AG04450 (cell line): ENCODE data around the gene SHISA6. TPM values are rescaled to one million over a fixed set of nuclear protein-coding genes. Genes with fewer than 3 reads are reported as not detected.

ENCODE experiments used
- CTCF ChIA-PET: fragments of 300-600, 350-600 bp; formaldehyde crosslinking; extraction: SDS; loops from one replicate; lab custom pipeline; 2022; ENCODE audit warnings: antibody characterized with exemption, inconsistent platforms; lab: Charles Lee
- POLR2A ChIA-PET: fragments of 350-600 bp; formaldehyde crosslinking; extraction: SDS; loops from one replicate; lab custom pipeline; 2021; ENCODE audit warnings: antibody characterized with exemption, inconsistent platforms; lab: Yijun Ruan, JAX
- DNase-seq: peaks from one replicate; pipeline ENCODE4 v3.0.0-alpha.2; 2011; ENCODE audit warnings: low read depth, low spot score
- H3K27ac ChIP-seq: one replicate; pipeline ENCODE4 v1.5.1; 2012; ENCODE audit warnings: low read depth, low read length, control low read depth
- H3K27me3 ChIP-seq: one replicate; pipeline ENCODE4 v1.6.0; 2012; ENCODE audit warnings: low read length; ENCODE audit not compliant: control insufficient read depth, insufficient read depth
- H3K4me3 ChIP-seq: 2 replicates; pipeline ENCODE4 v1.5.1; 2011; ENCODE audit warnings: mild to moderate bottlenecking, low read depth, low read length, control low read depth
- H3K9me3 ChIP-seq: 2 replicates; pipeline ENCODE4 v1.5.1; 2012; ENCODE audit warnings: low read length; ENCODE audit not compliant: control insufficient read depth, insufficient read depth
- CTCF ChIP-seq: IDR thresholded peaks from 2 replicates; pipeline ENCODE4 v1.5.1; 2011; ENCODE audit warnings: low read depth, low read length, control low read depth, inconsistent platforms
- polyA plus RNA-seq: library from polyadenylated mRNA; depleted of rRNA; stranded (reverse); fragments of >200 nt; gene quantifications from 2 replicates; pipeline ENCODE4 v1.2.3, GENCODE V29; 2011

SHISA6 gene
- polyA plus RNA-seq, 1 experiment: not detected

- H3K27me3 ChIP-seq: no peaks in the 10 kb centered on the region
- ChIA-PET POLR2A (no interaction called here), CTCF (no interaction called here)
- no peak overlapping the region for H3K27ac ChIP-seq
- no peak overlapping the region for H3K4me3 ChIP-seq
- TF ChIP-seq CTCF: no peak
- H3K9me3 ChIP-seq: peaks cover 33% of the 10 kb centered on the region
- no peak for DNase-seq
These were observed 49.8 kb downstream of the SHISA6 start for GRCh38 chr17:11290814-11291213.

- Histone ChIP-seq H3K27ac (no peak overlapping the region), H3K27me3 (no peaks in the 10 kb centered on the region), H3K4me3 (no peak overlapping the region), H3K9me3 (peaks cover 26% of the 10 kb centered on the region)
- no peak for DNase-seq
- TF ChIP-seq CTCF: no peak
- ChIA-PET CTCF (no interaction called here), POLR2A (no interaction called here)
These were observed 51.5 kb downstream of the SHISA6 start for GRCh38 chr17:11292491-11292890.

GRCh38 chr17:11293480-11293879 lies 52.5 kb downstream of the SHISA6 start:
- DNase-seq: no peak
- Histone ChIP-seq H3K9me3 (peaks cover 30% of the 10 kb centered on the region), H3K27me3 (no peaks in the 10 kb centered on the region), H3K4me3 (no peak overlapping the region), H3K27ac (no peak overlapping the region)
- TF ChIP-seq CTCF: no peak
- ChIA-PET CTCF (no interaction called here), POLR2A (no interaction called here)

- ChIA-PET CTCF (no interaction called here), POLR2A (no interaction called here)
- DNase-seq: no peak
- Histone ChIP-seq H3K27ac (no peak overlapping the region), H3K9me3 (peaks cover 34% of the 10 kb centered on the region), H3K27me3 (no peaks in the 10 kb centered on the region), H3K4me3 (no peak overlapping the region)
- no peak for TF ChIP-seq CTCF
These were observed 53.8 kb downstream of the SHISA6 start for GRCh38 chr17:11294826-11295225.

- POLR2A ChIA-PET: no interaction called here
- no peak for TF ChIP-seq CTCF
- H3K9me3 ChIP-seq: peaks cover 43% of the 10 kb centered on the region
- CTCF ChIA-PET: no interaction called here
- no peak overlapping the region for H3K27ac ChIP-seq
- H3K4me3 ChIP-seq: no peak overlapping the region
- H3K27me3 ChIP-seq: no peaks in the 10 kb centered on the region
- DNase-seq: no peak
These were observed 56.0 kb downstream of the SHISA6 start for GRCh38 chr17:11296994-11297393.
